A549 (cell line): ENCODE data around the gene NMT1. TPM values are rescaled to one million over a fixed set of nuclear protein-coding genes. Genes with fewer than 3 reads are reported as not detected.

Experiments used
- ATAC-seq, 2 experiments: fragments of 200-7000 bp in 1 of 2; fragments of >200 bp in 1 of 2; cut with Nextera tagmentation in 1 of 2; cut with Tn5 transposase in 1 of 2; 3 replicates each; pipeline versions ENCODE4 v1.8.0 to v1.9.1; 2018 to 2020; ENCODE audit warnings: mild to moderate bottlenecking in 1 of 2, moderate library complexity in 1 of 2
- CTCF ChIA-PET: fragments of 300-600 bp; sonication (Branson Sonifier 250); formaldehyde crosslinking; extraction: SDS; loops from one replicate; lab custom pipeline; 2021; ENCODE audit warnings: antibody characterized with exemption, inconsistent platforms; lab: Yijun Ruan, JAX
- POLR2A ChIA-PET: fragments of 350-600 bp; formaldehyde crosslinking; extraction: SDS; loops from one replicate; lab custom pipeline; 2021; ENCODE audit warnings: antibody characterized with exemption, inconsistent platforms; lab: Yijun Ruan, JAX
- DNase-seq, 2 experiments: peaks; one replicate each; pipeline versions ENCODE4 v3.0.0 to v3.0.0-alpha.2; 2011 to 2016; ENCODE audit warnings: low read depth in 1 of 2, low spot score in 1 of 2
- FAIRE-seq: peaks from 2 replicates; lab custom pipeline; 2011; peaks lifted over from hg19 to GRCh38; lab: Jason Lieb, UNC
- H3K27ac ChIP-seq, 2 experiments: fragments of >200 bp; sonication (Bioruptor Twin); formaldehyde crosslinking; 3 replicates each; pipeline ENCODE4 v1.5.1; 2016 to 2017
- H3K4me1 ChIP-seq: fragments of >200 bp; sonication (Bioruptor Twin); formaldehyde crosslinking; 3 replicates; pipeline ENCODE4 v1.6.1; 2016
- H3K4me2 ChIP-seq: fragments of >200 bp; sonication (Bioruptor Twin); formaldehyde crosslinking; 3 replicates; pipeline ENCODE4 v1.6.1; 2016
- H3K4me3 ChIP-seq: fragments of >200 bp; sonication (Bioruptor Twin); formaldehyde crosslinking; 3 replicates; pipeline ENCODE4 v1.5.1; 2016
- H3K9me3 ChIP-seq: fragments of >200 bp; sonication (Bioruptor Twin); formaldehyde crosslinking; 3 replicates; pipeline ENCODE4 v1.6.1; 2016
- CBX8 ChIP-seq: fragments of 200-600 bp; sonication (generic); IDR thresholded peaks from 2 replicates; pipeline ENCODE4 v1.6.1; 2016
- CTCF ChIP-seq: fragments of >200 bp; sonication (Bioruptor Twin); formaldehyde crosslinking; IDR thresholded peaks from 3 replicates; pipeline ENCODE4 v1.5.1; 2016
- EHF ChIP-seq: fragments of 250-450 bp; sonication (Bioruptor Pico); IDR thresholded peaks from 2 replicates; pipeline ENCODE4 v1.5.0; 2020; ENCODE audit warnings: mild to moderate bottlenecking
- EHMT2 ChIP-seq: fragments of 200-600 bp; sonication (generic); IDR thresholded peaks from 2 replicates; pipeline ENCODE4 v1.6.1; 2016; ENCODE audit warnings: antibody characterized with exemption, low read depth, mild to moderate bottlenecking, moderate library complexity
- FOSL2 ChIP-seq, 2 experiments: fragments of 450-650 bp in 1 of 2; fragments of >200 bp in 1 of 2; sonication (Bioruptor Twin) in 1 of 2; formaldehyde crosslinking; IDR thresholded peaks; 2 replicates each; pipeline versions ENCODE4 v1.5.0 to v1.6.1; 2016 to 2020; ENCODE audit warnings: mild to moderate bottlenecking in 1 of 2, moderate library complexity in 1 of 2
- HDAC2 ChIP-seq: fragments of 200-600 bp; sonication (generic); IDR thresholded peaks from 2 replicates; pipeline ENCODE4 v1.6.1; 2016
- HOXA7 ChIP-seq: fragments of 250-450 bp; sonication (Bioruptor Pico); IDR thresholded peaks from 2 replicates; pipeline ENCODE4 v1.5.0; 2020; ENCODE audit warnings: mild to moderate bottlenecking, moderate library complexity
- HOXB5 ChIP-seq: fragments of 250-450 bp; sonication (Bioruptor Pico); IDR thresholded peaks from 2 replicates; pipeline ENCODE4 v1.5.0; 2020; ENCODE audit warnings: mild to moderate bottlenecking, moderate library complexity
- JUNB ChIP-seq: fragments of >200 bp; sonication (Bioruptor Twin); formaldehyde crosslinking; IDR thresholded peaks from 2 replicates; pipeline ENCODE4 v1.6.1; 2016
- KDM5A ChIP-seq: fragments of 200-600 bp; sonication (generic); IDR thresholded peaks from 2 replicates; pipeline ENCODE4 v1.6.1; 2016; ENCODE audit warnings: antibody characterized with exemption, mild to moderate bottlenecking
- MAFK ChIP-seq: fragments of 450-650 bp; IDR thresholded peaks from 2 replicates; pipeline ENCODE4 v1.6.1; 2014; ENCODE audit not compliant: partially characterized antibody
- MYC ChIP-seq: IDR thresholded peaks from 2 replicates; pipeline ENCODE4 v1.6.1; 2012; ENCODE audit warnings: mild to moderate bottlenecking, inconsistent platforms, low read length, improper control_type of control experiment, borderline replicate concordance
- NPAS2 ChIP-seq: fragments of 250-450 bp; sonication (Bioruptor Pico); IDR thresholded peaks from 2 replicates; pipeline ENCODE4 v1.8.0; 2022; ENCODE audit warnings: mild to moderate bottlenecking, moderate library complexity, borderline replicate concordance
- NR3C1 ChIP-seq: fragments of >200 bp; sonication (Bioruptor Twin); formaldehyde crosslinking; IDR thresholded peaks from 3 replicates; pipeline ENCODE4 v1.6.1; 2017
- RARB ChIP-seq: fragments of 250-450 bp; sonication (Bioruptor Pico); IDR thresholded peaks from 2 replicates; pipeline ENCODE4 v1.8.0; 2021; ENCODE audit warnings: mild to moderate bottlenecking, moderate library complexity
- RFX5 ChIP-seq: fragments of 450-650 bp; IDR thresholded peaks from 2 replicates; pipeline ENCODE4 v1.7.1; 2014; ENCODE audit warnings: antibody characterized with exemption, mild to moderate bottlenecking, moderate library complexity
- RNF2 ChIP-seq: fragments of 200-600 bp; sonication (generic); IDR thresholded peaks from 2 replicates; pipeline ENCODE4 v1.6.1; 2016; ENCODE audit warnings: low read depth, mild to moderate bottlenecking, antibody characterized with exemption, moderate library complexity, borderline replicate concordance
- SMC3 ChIP-seq: fragments of >200 bp; sonication (Bioruptor Twin); formaldehyde crosslinking; IDR thresholded peaks from 3 replicates; pipeline ENCODE4 v1.6.1; 2018; ENCODE audit warnings: inconsistent platforms
- SREBF2 ChIP-seq: fragments of 450-650 bp; IDR thresholded peaks from 2 replicates; pipeline ENCODE4 v1.6.1; 2014; ENCODE audit warnings: mild to moderate bottlenecking, moderate library complexity
- TFCP2L1 ChIP-seq: fragments of 250-450 bp; sonication (Bioruptor Pico); IDR thresholded peaks from 2 replicates; pipeline ENCODE4 v1.5.0; 2021; ENCODE audit warnings: mild to moderate bottlenecking
- TP53 ChIP-seq: fragments of 250-450 bp; sonication (Bioruptor Pico); IDR thresholded peaks from 2 replicates; pipeline ENCODE4 v1.5.0; 2021; ENCODE audit warnings: mild to moderate bottlenecking, moderate library complexity
- ZFP36 ChIP-seq: fragments of 450-650 bp; IDR thresholded peaks from 2 replicates; pipeline ENCODE4 v1.6.1; 2014; ENCODE audit warnings: borderline replicate concordance; ENCODE audit not compliant: partially characterized antibody
- ZNF302 ChIP-seq: fragments of 250-450 bp; sonication (Bioruptor Pico); IDR thresholded peaks from 2 replicates; pipeline ENCODE4 v1.9.0; 2021; ENCODE audit warnings: inconsistent platforms, mild to moderate bottlenecking, moderate library complexity
- ZSCAN20 ChIP-seq: fragments of 250-450 bp; sonication (Bioruptor Pico); IDR thresholded peaks from 2 replicates; pipeline ENCODE4 v1.8.0; 2022; ENCODE audit warnings: mild to moderate bottlenecking, moderate library complexity
- WGBS: methylation state at CpG from one replicate; pipeline ENCODE4 v1.1.6; 2017; ENCODE audit errors: missing lambda C conversion rate; 5-methylcytosine and 5-hydroxymethylcytosine counted together
- polyA plus RNA-seq, 4 experiments: library from polyadenylated mRNA; depleted of rRNA in 3 of 4; stranded (reverse); fragments of >200 nt; fragmentation: RNase III in 1 of 4; extraction: RNeasy Plus Mini Kit Qiagen cat#74134 plus additional on column Dnase treatment in 1 of 4; gene quantifications; 2 replicates in 3 of 4; 3 replicates in 1 of 4; pipeline ENCODE4 v1.2.3, GENCODE V29; 2011 to 2017
- TF ChIP-seq, protein P1 (sequence below): fragments of 150-350 bp; IDR thresholded peaks from 2 replicates; pipeline ENCODE4 v1.6.1; 2014; ENCODE audit warnings: low read depth, mild to moderate bottlenecking, low read length
- TF ChIP-seq, protein P2 (sequence below): IDR thresholded peaks from 2 replicates; pipeline ENCODE4 v1.6.1; 2012
- TF ChIP-seq, protein P3 (sequence below): fragments of 250-450 bp; sonication (Bioruptor Pico); IDR thresholded peaks from 2 replicates; pipeline ENCODE4 v1.5.0; 2020; ENCODE audit warnings: low read depth, mild to moderate bottlenecking, moderate library complexity

NMT1 gene
- polyA plus RNA-seq, 2 of the 4 experiments (the other 2 are of a cell fraction), result 82.9 to 270 TPM

DNA sequence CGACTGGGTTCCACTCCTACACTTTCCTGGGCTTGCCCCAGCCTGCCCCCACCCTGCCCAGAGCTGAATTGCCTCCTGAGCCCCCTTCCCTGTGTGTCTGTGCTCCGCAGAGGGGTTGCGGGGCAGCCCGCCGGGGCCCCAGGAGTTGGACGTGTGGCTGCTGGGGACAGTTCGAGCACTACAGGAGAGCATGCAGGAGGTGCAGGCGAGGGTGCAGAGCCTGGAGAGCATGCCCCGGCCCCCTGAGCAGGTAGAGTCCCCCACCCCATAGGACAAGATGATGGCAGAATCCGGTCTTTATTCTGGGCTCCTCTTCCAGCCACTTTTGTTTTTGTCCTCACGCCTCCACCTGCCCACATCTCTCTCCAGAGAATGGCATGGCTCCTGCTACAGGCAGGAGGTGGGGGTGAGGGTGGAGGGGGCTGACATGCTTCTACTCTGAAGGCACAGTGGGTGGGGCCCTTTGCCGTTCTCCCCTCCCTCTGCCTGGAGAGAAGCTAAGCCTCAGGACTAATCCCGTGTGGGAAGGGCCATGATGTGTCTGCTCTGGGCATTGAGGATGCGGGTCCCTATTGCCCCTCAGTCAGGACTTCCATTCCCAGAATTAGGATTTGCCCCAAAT lies 77.9 kb downstream of the NMT1 start:
- Histone ChIP-seq H3K4me1 (peaks cover 21% of the 10 kb centered on the region), H3K9me3 (no peaks in the 10 kb centered on the region), H3K4me3 (no peak overlapping the region), H3K4me2 (no peak overlapping the region), H3K27ac (no peak overlapping the region)
- ChIA-PET POLR2A (interaction anchor here (2.0 kb wide), 1 partner anchor 10 kb away, joined by 20 read pairs; the partner anchor contains the start of gene HEXIM1), CTCF (interaction anchor here (0.6 to 20.1 kb wide), 7 partner anchors 8 to 1068 kb away, joined by 3 to 742 read pairs (median 6); partner anchors contain the start of genes HEXIM1 and HEXIM2)
- no peak for TF ChIP-seq RARB (CRISPR knock-in tag)
- no peak for TF ChIP-seq ZNF302
- no peak for TF ChIP-seq RNF2
- TF ChIP-seq MYC, result no peak
- no peak for TF ChIP-seq RFX5
- TF ChIP-seq FOSL2 (IDR thresholded peaks at IDR 0.05), result no peak
- no peak for TF ChIP-seq FOSL2 (CRISPR knock-in tag; IDR thresholded peaks at IDR 0.05)
- no peak for TF ChIP-seq HDAC2
- TF ChIP-seq TFCP2L1, result no peak
- TF ChIP-seq MAFK, result no peak
- no peak for TF ChIP-seq JUNB
- no peak for TF ChIP-seq SMC3
- TF ChIP-seq NPAS2 (CRISPR knock-in tag), result no peak
- TF ChIP-seq EHF (CRISPR knock-in tag), result no peak
- no peak for TF ChIP-seq EHMT2
- TF ChIP-seq, protein P1, sequence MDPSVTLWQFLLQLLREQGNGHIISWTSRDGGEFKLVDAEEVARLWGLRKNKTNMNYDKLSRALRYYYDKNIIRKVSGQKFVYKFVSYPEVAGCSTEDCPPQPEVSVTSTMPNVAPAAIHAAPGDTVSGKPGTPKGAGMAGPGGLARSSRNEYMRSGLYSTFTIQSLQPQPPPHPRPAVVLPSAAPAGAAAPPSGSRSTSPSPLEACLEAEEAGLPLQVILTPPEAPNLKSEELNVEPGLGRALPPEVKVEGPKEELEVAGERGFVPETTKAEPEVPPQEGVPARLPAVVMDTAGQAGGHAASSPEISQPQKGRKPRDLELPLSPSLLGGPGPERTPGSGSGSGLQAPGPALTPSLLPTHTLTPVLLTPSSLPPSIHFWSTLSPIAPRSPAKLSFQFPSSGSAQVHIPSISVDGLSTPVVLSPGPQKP, result no peak
- TF ChIP-seq ZFP36, result no peak
- TF ChIP-seq, protein P2, sequence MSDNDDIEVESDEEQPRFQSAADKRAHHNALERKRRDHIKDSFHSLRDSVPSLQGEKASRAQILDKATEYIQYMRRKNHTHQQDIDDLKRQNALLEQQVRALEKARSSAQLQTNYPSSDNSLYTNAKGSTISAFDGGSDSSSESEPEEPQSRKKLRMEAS, result no peak
- no peak for TF ChIP-seq NR3C1
- no peak for TF ChIP-seq SREBF2
- TF ChIP-seq HOXA7 (CRISPR knock-in tag), result no peak
- DNase-seq (no peak), ATAC-seq (no peak), FAIRE-seq (no peak)
- 89% methylated on average over 14 of the region's 14 CpGs for WGBS

GRCh38 chr17:45139533-45139920 lies 78.4 kb downstream of the NMT1 start:
- Histone ChIP-seq H3K4me2 (no peak overlapping the region), H3K9me3 (no peaks in the 10 kb centered on the region), H3K4me1 (peaks cover 21% of the 10 kb centered on the region), H3K4me3 (no peak overlapping the region), H3K27ac (no peak overlapping the region)
- CTCF ChIA-PET, result interaction anchor here (1.2 to 20.1 kb wide), 6 partner anchors 9 to 95 kb away, joined by 3 to 742 read pairs (median 323); partner anchors contain the start of genes HEXIM1 and HEXIM2
- TF ChIP-seq JUNB, result no peak
- no peak for TF ChIP-seq NPAS2 (CRISPR knock-in tag)
- no peak for FAIRE-seq
- DNase-seq, result no peak
- ATAC-seq, result no peak
- POLR2A ChIA-PET, result interaction anchor here (0.6 to 2.0 kb wide), 2 partner anchors 9 to 171 kb away, joined by 11 to 20 read pairs; partner anchors contain the start of gene HEXIM1
- 76% methylated on average over 4 of the region's 4 CpGs for WGBS

DNA sequence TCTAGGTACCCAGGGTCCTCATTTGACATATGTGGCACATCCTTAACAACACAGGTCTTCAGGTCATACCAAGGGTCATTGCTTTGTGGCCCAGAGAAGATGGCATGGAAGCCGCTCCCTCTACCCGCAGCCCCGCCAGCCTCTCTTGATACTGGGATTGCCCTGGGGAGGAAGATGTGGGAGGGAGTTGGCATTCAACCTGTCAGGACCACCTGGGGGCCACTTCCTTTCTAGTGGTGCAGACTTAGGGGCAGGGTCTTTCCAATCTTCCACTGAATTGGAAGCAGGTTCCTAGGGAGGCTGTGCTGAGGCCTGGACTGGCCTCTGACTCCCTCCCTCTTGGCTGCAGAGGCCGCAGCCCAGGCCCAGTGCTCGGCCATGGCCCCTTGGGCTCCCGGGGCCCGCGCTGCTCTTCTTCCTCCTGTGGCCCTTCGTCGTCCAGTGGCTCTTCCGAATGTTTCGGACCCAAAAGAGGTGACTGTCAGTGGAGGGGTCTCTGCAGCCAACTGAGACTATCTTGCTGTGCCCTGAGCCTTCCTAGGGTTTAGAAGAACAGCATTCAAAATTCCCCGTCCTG lies 82.1 kb downstream of the NMT1 start:
- CTCF ChIA-PET, result interaction anchor here (1.4 to 43.5 kb wide), 5 partner anchors 7 to 70 kb away, joined by 4 to 2147 read pairs (median 639); partner anchors contain the start of genes ACBD4, FMNL1, HEXIM1 and HEXIM2
- POLR2A ChIA-PET, result no interaction called here
- Histone ChIP-seq H3K4me2 (no peak overlapping the region), H3K4me1 (peaks cover 13% of the 10 kb centered on the region), H3K27ac (no peak overlapping the region), H3K9me3 (no peaks in the 10 kb centered on the region), H3K4me3 (no peak overlapping the region)
- FAIRE-seq (no peak), ATAC-seq (no peak), DNase-seq (no peak)
- no peak for TF ChIP-seq JUNB
- TF ChIP-seq TFCP2L1, result no peak
- TF ChIP-seq CBX8, result no peak
- TF ChIP-seq ZSCAN20 (CRISPR knock-in tag), result no peak
- no peak for TF ChIP-seq RFX5
- no peak for TF ChIP-seq RARB (CRISPR knock-in tag)
- TF ChIP-seq, protein P3, sequence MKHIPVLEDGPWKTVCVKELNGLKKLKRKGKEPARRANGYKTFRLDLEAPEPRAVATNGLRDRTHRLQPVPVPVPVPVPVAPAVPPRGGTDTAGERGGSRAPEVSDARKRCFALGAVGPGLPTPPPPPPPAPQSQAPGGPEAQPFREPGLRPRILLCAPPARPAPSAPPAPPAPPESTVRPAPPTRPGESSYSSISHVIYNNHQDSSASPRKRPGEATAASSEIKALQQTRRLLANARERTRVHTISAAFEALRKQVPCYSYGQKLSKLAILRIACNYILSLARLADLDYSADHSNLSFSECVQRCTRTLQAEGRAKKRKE (CRISPR knock-in tag), result no peak
- no peak for TF ChIP-seq SMC3
- no peak for TF ChIP-seq HOXB5 (CRISPR knock-in tag)
- no peak for TF ChIP-seq ZNF302
- no peak for TF ChIP-seq KDM5A
- no peak for TF ChIP-seq CTCF
- TF ChIP-seq TP53 (CRISPR knock-in tag), result no peak
- 95% methylated on average over 13 of the region's 13 CpGs for WGBS
